GM08714 (cell line): Measurements from ENCODE around the gene SLC7A8.

Experiments
- H3K4me3 ChIP-seq: fragments of 200-500 bp; sonication (Bioruptor generic); 2 replicates; pipeline ENCODE4 v1.5.1; 2014; ENCODE audit warnings: mild to moderate bottlenecking, low read length, inconsistent platforms
- ZNF274 ChIP-seq: IDR thresholded peaks from 2 replicates; pipeline ENCODE4 v1.6.1; 2012; ENCODE audit warnings: mild to moderate bottlenecking, low read depth, low read length

SLC7A8 gene

DNA sequence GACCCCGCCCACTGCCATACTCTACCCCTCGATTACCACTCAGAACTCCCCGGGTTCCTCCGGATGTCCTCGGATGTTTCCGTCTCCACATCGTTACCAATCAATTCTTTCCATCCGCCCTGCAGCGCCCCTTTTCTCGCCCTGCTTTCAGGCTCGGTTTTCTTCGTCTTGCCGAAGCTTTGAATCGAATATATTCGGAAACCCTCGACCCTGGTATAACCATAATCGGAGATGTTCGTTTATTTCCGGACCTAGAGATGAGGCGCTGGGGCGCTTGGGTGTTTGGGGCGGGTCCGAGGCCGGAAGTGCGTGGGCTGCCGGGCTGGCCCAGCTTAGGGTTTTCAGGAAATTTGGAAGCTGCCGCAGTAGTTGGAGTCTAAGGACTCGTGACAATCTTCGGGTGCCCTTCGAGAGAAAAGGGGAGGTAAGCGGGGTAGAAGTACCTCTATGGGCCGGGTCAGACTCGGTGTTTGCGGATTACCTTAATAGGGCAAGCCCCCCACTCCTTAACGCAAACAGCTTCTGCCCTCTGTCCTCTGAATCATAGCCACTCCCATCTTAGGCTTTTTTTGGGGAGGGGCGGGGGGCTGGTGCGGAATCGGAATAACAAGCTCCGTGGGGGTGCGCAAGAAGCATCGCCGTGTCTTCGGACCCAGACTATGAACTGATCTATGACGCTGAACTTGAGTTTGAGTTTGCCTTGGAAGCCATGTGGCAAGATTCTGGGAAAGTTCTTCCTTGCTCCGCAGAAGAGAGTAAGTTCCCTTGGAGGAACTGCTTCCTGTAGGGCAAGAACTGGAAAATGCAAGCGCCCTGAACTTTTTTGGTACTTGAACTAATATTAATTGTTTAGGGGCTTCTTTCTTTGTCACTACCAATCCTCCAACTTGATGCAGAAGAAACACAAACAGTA lies 88.0 kb downstream of the SLC7A8 start, which contains the start of gene C14orf119:
Gene C14orf119, plus strand, starts transcription at position 310 of the 913 bp plus-strand sequence. CDS start 2,154 bp downstream, outside the sequence.
- no peak for TF ChIP-seq ZNF274
- H3K4me3 ChIP-seq: peak within 1 kb of the TSS; percentile 90

DNA sequence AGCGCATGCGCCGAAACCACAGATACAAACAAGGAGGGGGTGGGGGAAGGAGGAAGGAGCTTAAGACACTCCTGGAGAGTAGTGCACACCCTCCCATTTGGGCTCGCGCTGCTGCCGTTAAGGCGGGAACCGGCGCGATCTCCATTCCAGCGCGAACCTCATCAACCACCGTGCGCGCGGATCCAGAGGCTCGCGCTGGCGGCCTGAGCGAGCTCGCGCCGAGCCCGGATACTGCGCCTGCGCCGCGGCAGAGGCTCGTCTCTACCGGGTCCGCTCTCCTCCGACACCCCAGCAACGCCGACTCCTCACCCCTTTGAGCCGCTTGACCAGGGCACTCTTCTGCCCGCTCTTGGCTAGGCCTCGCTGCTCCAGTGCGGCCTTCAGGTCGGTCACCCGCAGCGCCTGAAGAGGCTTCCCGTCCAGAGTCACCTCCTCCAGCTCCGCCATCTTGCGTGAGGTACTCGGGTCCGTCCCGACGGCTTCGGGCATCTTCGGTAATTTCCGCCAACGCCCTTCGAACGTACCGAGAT lies 88.7 kb downstream of the SLC7A8 start, which contains the start of gene ACIN1:
Gene ACIN1, minus strand, starts transcription at position 471 of the 530 bp plus-strand sequence. Its CDS starts 24 bp downstream, at position 447.
- peak within 1 kb of the TSS; percentile 90 for H3K4me3 ChIP-seq
- TF ChIP-seq ZNF274: no peak

GRCh38 chr14:23093991-23094665 lies 89.3 kb downstream of the SLC7A8 start:
- no peak for TF ChIP-seq ZNF274
- peak overlapping the region; percentile 79 for H3K4me3 ChIP-seq

DNA sequence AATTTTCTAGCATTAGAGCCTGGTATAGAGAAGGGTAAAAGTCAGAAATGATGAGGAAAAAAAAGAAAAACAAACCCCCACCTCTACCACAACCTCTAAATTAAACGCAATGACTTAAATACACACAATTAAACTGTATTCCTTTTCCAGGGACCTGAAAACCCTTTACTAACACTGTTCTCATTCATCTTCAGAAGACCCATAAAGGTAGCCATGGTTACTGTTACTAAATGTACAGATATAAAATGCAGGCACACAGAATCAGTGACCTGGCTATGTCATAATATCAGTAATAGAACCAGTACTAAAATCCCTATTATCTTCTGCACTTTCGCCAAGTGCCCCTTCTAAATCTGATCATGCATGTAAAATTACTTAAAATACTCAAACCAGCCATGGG lies 89.9 kb downstream of the SLC7A8 start:
- TF ChIP-seq ZNF274: no peak
- peak overlapping the region; percentile 79; the same call in 1 of the 2 replicates for H3K4me3 ChIP-seq

DNA sequence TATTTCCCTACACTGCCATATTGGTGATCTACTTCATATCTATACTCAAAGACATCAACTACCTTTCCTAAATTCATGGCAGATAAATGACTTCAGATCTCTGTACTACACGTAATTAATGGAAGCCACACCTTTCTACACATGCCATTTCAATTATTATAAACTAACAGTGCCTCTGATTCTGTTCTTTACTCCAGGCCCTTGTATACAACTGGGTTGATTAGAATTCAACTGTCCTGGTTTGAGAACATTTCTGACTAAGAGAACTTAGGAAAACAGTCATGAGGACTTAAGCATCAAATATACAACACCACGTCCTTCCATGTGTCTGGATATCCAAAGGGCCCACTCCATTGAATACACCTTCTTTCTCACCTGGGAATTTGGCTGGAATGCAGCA lies 90.4 kb downstream of the SLC7A8 start:
- no peak overlapping the region for H3K4me3 ChIP-seq
- TF ChIP-seq ZNF274: no peak

- no peak for TF ChIP-seq ZNF274
- H3K4me3 ChIP-seq: no peak overlapping the region
Measured at GRCh38 chr14:23091294-23092225, 91.9 kb downstream of the SLC7A8 start.

DNA sequence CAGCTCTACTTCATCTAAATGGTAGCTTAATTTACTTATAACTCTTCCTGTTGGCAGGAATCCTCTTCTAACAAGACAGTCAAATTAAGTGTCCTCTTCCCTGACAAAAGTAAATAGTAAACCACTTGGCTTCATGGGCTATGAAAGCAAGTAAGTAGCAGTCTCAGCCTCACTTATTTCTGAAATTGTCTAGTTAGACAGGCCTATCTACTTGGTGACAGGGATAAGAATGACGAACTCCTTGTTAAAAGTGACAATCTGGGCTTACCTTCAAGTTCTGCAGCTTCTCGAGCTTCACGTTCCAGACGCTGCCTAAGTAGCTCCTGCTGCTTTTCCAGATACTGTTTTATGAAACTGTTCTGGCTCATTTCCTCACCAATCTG lies 93.2 kb downstream of the SLC7A8 start:
- no peak for TF ChIP-seq ZNF274
- no peak overlapping the region for H3K4me3 ChIP-seq

DNA sequence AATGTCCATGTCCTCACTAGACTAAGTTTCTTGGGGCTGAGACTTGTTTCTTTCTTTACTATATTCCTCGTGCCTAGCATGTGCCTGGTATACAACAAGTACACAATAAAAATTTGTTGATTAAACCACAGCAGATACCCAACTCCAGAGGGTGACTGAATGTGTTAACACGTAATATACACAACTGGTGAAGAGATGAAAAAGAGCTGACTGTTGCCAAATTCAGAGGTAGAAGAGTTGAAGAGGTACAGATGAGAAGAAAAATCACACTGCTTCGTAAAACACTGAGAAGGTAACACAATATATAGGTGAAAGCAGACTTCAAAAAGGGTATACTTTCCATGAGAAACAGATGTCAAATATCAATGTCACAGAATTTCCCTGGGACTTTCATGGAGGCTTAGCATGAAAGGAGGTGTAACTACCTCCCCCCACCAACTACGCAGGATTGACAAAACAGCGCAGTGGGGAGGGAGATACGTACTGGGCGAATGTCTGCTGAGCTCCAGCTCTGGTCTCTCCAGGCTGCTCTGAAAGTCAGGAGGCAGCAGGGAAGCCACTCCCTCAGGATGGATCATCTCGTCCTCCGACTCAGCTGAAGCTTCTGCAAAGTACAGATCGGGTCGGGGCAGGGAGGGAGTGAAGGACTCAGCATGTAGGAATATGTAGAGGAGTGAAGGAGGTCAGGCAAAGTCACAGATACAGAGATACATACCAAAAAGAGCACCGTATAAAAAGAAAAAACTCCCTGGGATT lies 93.8 kb downstream of the SLC7A8 start:
- H3K4me3 ChIP-seq: no peak overlapping the region
- TF ChIP-seq ZNF274: no peak

GRCh38 chr14:23086565-23086964 lies 96.9 kb downstream of the SLC7A8 start:
- no peak for TF ChIP-seq ZNF274
- H3K4me3 ChIP-seq: no peak overlapping the region

- no peak for TF ChIP-seq ZNF274
- no peak overlapping the region for H3K4me3 ChIP-seq
Measured at GRCh38 chr14:23085458-23085857, 98.0 kb downstream of the SLC7A8 start.

DNA sequence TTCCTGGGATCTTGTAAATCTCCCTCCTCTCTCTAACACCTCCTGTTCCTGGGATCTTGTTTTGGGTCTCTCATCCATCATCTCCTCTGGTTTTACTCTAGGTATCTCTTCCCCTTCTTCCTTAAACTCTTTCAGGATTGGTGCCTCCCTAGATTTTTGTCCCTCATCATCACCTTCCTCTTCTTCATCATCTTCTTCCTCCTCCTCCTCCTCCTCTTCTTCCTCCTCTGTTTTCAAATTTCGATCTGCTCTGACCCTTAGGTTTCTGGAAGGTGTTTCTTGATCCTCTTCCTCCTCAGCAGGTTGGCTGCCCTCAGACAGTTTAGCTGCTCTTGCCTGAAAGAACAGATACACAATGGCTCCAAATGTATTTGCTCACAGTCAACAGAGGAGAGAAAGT lies 103.0 kb downstream of the SLC7A8 start:
- no peak for TF ChIP-seq ZNF274
- H3K4me3 ChIP-seq: no peak overlapping the region

GRCh38 chr14:23079716-23080115 lies 103.7 kb downstream of the SLC7A8 start:
- no peak for TF ChIP-seq ZNF274
- H3K4me3 ChIP-seq: no peak overlapping the region

DNA sequence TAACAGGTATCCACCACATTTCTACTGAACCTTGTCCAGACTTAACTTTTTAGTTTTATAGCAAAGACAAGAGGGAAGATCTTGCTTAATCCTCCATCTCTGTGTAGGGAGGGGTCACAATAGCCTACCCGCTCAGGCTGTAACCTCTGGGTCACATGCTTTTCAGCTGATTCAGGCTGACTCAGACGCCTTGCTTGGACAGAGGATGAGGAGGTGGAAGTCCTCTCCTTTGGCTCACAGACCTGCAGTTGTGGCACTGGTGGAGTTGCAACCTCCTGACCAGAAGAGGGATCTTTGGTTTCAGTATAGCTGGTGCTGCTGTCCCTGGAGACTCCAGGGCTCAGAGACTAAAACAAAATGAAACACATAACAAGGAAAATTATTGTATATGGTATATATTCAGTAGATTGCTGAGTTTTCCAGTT lies 104.8 kb downstream of the SLC7A8 start:
- H3K4me3 ChIP-seq: no peak overlapping the region
- TF ChIP-seq ZNF274: no peak
